HepG2 (cell line): Measurements from ENCODE around the gene CLASRP. TPM values are rescaled to one million over a fixed set of nuclear protein-coding genes. Genes with fewer than 3 reads are reported as not detected.

Source experiments
- ARHGAP35 ChIP-seq: sonication (generic); formaldehyde crosslinking; IDR thresholded peaks from 2 replicates; pipeline ENCODE4 v1.9.0; 2022; ENCODE audit warnings: mild to moderate bottlenecking, inconsistent platforms, moderate library complexity, missing genetic modification reagents, borderline replicate concordance
- HNRNPUL1 ChIP-seq: fragments of 200-400 bp; formaldehyde crosslinking; IDR thresholded peaks from 2 replicates; pipeline ENCODE4 v1.6.1; 2017; ENCODE audit warnings: low read depth, mild to moderate bottlenecking, low read length, moderate library complexity
- NFE2 ChIP-seq: sonication (generic); formaldehyde crosslinking; IDR thresholded peaks from 2 replicates; pipeline ENCODE4 v1.4.0; 2020; ENCODE audit warnings: missing genetic modification reagents
- TCF7 ChIP-seq: sonication (generic); IDR thresholded peaks from 2 replicates; pipeline ENCODE4 v1.6.1; 2016; ENCODE audit warnings: antibody characterized with exemption, low read depth
- ZNF367 ChIP-seq: sonication (generic); formaldehyde crosslinking; IDR thresholded peaks from 2 replicates; pipeline ENCODE4 v1.4.0; 2020; ENCODE audit warnings: missing genetic modification reagents, borderline replicate concordance
- ZNF546 ChIP-seq: sonication (generic); formaldehyde crosslinking; conservative IDR thresholded peaks from 2 replicates; pipeline ENCODE4 v1.8.1; 2023; ENCODE audit warnings: mild to moderate bottlenecking, missing genetic modification reagents
- ZNF720 ChIP-seq: sonication (generic); formaldehyde crosslinking; IDR thresholded peaks from 2 replicates; pipeline ENCODE4 v1.4.0; 2020; ENCODE audit warnings: missing genetic modification reagents
- ZSCAN12 ChIP-seq: sonication (generic); formaldehyde crosslinking; IDR thresholded peaks from 2 replicates; pipeline ENCODE4 v1.9.0; 2021; ENCODE audit warnings: mild to moderate bottlenecking, missing genetic modification reagents
- polyA plus RNA-seq, 8 experiments: library from polyadenylated mRNA; depleted of rRNA in 3 of 8; stranded (reverse) in 7 of 8; unstranded in 1 of 8; fragments of >200 nt; fragmentation: Illumina TruSeq in 4 of 8; extraction: Trizol in 4 of 8; gene quantifications; 2 replicates each; pipeline versions ENCODE4 v1.2.1 to v1.2.3, GENCODE V29; 2011 to 2016; ENCODE audit warnings: low read depth in 4 of 8, missing spikeins in 1 of 8, mixed read lengths in 1 of 8; ENCODE audit not compliant: insufficient read depth in 1 of 8
- total RNA-seq, 5 experiments: library from RNA; depleted of rRNA; stranded (reverse); fragments of >200 nt; fragmentation: Illumina TruSeq; extraction: Trizol; gene quantifications; 2 replicates each; pipeline ENCODE4 v1.2.3, GENCODE V29; 2016; ENCODE audit warnings: low read depth in 1 of 5
- TF ChIP-seq, protein P1 (sequence below): sonication (generic); formaldehyde crosslinking; IDR thresholded peaks from 2 replicates; pipeline ENCODE4 v1.4.0; 2020; ENCODE audit warnings: missing genetic modification reagents
- TF ChIP-seq, protein P2 (sequence below): sonication (generic); formaldehyde crosslinking; IDR thresholded peaks from 2 replicates; pipeline ENCODE4 v1.5.0; 2020; ENCODE audit warnings: missing genetic modification reagents, mild to moderate bottlenecking, borderline replicate concordance
- TF ChIP-seq, protein P3 (sequence below): sonication (generic); formaldehyde crosslinking; IDR thresholded peaks from 2 replicates; pipeline ENCODE4 v1.4.0; 2020; ENCODE audit warnings: missing genetic modification reagents
- TF ChIP-seq, protein P4 (sequence below): sonication (generic); formaldehyde crosslinking; IDR thresholded peaks from 2 replicates; pipeline ENCODE4 v1.4.0; 2020; ENCODE audit warnings: mild to moderate bottlenecking, missing genetic modification reagents
- TF ChIP-seq, protein P5 (sequence below): sonication (generic); formaldehyde crosslinking; IDR thresholded peaks from 2 replicates; pipeline ENCODE4 v1.9.0; 2021; ENCODE audit warnings: mild to moderate bottlenecking, missing genetic modification reagents
- TF ChIP-seq, protein P6 (sequence below): sonication (generic); formaldehyde crosslinking; IDR thresholded peaks from 2 replicates; pipeline ENCODE4 v1.8.0; 2022; ENCODE audit warnings: missing genetic modification reagents, low read depth, mild to moderate bottlenecking, borderline replicate concordance

The CLASRP gene
- total and polyA plus RNA-seq, 2 of the 13 experiments (the other 11 are each of a cell fraction or from before 2014, with no cell fraction given): 32.0 to 51.4 TPM

DNA sequence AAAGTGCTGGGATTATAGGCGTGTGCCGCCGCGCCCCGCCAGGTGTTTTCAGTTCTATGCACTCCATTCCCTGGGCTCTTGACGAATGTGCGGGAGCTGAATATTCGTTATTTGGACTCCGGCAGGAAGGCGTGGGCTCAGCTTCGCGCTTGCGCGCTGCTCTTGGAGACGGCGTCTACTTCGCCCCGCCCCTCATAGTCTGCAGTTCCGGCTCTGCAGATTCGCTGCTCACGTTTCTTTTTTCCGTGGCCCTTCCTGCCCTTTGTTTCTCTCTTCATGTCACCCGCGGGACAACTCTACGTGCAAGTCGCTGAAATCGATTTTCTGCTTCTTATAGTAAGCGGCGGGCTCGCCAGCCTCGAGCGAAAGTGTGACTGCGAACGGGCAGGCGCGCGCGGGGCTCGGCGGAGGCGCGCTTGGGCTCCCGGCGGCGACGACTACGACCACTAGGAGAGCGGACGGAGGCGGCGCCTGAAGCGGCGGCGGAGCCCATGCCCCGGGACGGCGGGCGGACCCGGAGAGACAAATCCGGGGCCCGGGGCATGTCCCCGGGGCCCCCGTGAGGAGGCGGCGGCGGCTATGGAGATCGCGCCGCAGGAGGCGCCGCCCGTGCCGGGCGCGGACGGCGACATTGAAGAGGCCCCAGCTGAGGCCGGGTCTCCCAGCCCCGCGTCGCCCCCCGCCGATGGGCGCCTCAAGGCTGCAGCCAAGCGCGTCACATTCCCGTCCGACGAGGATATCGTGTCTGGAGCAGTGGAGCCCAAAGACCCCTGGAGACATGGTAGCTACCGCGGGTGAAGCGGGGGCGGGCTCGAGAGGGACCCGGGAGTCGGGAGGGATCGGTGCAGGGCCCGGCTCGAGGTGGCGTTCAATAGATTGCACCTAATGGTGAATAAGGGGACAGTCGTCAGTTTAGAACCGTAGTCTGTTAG is 54.2 kb downstream of the CLASRP start, which contains the start of gene PPP1R37 (continued):
- TF ChIP-seq, protein P1, sequence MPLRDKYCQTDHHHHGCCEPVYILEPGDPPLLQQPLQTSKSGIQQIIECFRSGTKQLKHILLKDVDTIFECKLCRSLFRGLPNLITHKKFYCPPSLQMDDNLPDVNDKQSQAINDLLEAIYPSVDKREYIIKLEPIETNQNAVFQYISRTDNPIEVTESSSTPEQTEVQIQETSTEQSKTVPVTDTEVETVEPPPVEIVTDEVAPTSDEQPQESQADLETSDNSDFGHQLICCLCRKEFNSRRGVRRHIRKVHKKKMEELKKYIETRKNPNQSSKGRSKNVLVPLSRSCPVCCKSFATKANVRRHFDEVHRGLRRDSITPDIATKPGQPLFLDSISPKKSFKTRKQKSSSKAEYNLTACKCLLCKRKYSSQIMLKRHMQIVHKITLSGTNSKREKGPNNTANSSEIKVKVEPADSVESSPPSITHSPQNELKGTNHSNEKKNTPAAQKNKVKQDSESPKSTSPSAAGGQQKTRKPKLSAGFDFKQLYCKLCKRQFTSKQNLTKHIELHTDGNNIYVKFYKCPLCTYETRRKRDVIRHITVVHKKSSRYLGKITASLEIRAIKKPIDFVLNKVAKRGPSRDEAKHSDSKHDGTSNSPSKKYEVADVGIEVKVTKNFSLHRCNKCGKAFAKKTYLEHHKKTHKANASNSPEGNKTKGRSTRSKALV (CRISPR knock-in tag): no peak
- TF ChIP-seq ZNF367 (CRISPR knock-in tag): no peak
- TF ChIP-seq, protein P2, sequence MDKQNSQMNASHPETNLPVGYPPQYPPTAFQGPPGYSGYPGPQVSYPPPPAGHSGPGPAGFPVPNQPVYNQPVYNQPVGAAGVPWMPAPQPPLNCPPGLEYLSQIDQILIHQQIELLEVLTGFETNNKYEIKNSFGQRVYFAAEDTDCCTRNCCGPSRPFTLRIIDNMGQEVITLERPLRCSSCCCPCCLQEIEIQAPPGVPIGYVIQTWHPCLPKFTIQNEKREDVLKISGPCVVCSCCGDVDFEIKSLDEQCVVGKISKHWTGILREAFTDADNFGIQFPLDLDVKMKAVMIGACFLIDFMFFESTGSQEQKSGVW (CRISPR knock-in tag): 0 out of 2 replicates have a peak, but pooled peaks have one; percentile 28
- TF ChIP-seq HNRNPUL1: no peak
- no peak for TF ChIP-seq NFE2 (CRISPR knock-in tag)
- no peak for TF ChIP-seq ZNF720 (CRISPR knock-in tag)
- no peak; the same call in 1 of the 2 replicates for TF ChIP-seq ZNF546
- TF ChIP-seq ZSCAN12 (CRISPR knock-in tag): no peak
- TF ChIP-seq, protein P3, sequence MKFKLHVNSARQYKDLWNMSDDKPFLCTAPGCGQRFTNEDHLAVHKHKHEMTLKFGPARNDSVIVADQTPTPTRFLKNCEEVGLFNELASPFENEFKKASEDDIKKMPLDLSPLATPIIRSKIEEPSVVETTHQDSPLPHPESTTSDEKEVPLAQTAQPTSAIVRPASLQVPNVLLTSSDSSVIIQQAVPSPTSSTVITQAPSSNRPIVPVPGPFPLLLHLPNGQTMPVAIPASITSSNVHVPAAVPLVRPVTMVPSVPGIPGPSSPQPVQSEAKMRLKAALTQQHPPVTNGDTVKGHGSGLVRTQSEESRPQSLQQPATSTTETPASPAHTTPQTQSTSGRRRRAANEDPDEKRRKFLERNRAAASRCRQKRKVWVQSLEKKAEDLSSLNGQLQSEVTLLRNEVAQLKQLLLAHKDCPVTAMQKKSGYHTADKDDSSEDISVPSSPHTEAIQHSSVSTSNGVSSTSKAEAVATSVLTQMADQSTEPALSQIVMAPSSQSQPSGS (CRISPR knock-in tag): no peak
- TF ChIP-seq, protein P4, sequence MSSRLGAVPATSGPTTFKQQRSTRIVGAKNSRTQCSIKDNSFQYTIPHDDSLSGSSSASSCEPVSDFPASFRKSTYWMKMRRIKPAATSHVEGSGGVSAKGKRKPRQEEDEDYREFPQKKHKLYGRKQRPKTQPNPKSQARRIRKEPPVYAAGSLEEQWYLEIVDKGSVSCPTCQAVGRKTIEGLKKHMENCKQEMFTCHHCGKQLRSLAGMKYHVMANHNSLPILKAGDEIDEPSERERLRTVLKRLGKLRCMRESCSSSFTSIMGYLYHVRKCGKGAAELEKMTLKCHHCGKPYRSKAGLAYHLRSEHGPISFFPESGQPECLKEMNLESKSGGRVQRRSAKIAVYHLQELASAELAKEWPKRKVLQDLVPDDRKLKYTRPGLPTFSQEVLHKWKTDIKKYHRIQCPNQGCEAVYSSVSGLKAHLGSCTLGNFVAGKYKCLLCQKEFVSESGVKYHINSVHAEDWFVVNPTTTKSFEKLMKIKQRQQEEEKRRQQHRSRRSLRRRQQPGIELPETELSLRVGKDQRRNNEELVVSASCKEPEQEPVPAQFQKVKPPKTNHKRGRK (CRISPR knock-in tag): no peak
- TF ChIP-seq TCF7: no peak
- TF ChIP-seq ARHGAP35 (CRISPR knock-in tag): no peak; the same call in 1 of the 2 replicates
- TF ChIP-seq, protein P5, sequence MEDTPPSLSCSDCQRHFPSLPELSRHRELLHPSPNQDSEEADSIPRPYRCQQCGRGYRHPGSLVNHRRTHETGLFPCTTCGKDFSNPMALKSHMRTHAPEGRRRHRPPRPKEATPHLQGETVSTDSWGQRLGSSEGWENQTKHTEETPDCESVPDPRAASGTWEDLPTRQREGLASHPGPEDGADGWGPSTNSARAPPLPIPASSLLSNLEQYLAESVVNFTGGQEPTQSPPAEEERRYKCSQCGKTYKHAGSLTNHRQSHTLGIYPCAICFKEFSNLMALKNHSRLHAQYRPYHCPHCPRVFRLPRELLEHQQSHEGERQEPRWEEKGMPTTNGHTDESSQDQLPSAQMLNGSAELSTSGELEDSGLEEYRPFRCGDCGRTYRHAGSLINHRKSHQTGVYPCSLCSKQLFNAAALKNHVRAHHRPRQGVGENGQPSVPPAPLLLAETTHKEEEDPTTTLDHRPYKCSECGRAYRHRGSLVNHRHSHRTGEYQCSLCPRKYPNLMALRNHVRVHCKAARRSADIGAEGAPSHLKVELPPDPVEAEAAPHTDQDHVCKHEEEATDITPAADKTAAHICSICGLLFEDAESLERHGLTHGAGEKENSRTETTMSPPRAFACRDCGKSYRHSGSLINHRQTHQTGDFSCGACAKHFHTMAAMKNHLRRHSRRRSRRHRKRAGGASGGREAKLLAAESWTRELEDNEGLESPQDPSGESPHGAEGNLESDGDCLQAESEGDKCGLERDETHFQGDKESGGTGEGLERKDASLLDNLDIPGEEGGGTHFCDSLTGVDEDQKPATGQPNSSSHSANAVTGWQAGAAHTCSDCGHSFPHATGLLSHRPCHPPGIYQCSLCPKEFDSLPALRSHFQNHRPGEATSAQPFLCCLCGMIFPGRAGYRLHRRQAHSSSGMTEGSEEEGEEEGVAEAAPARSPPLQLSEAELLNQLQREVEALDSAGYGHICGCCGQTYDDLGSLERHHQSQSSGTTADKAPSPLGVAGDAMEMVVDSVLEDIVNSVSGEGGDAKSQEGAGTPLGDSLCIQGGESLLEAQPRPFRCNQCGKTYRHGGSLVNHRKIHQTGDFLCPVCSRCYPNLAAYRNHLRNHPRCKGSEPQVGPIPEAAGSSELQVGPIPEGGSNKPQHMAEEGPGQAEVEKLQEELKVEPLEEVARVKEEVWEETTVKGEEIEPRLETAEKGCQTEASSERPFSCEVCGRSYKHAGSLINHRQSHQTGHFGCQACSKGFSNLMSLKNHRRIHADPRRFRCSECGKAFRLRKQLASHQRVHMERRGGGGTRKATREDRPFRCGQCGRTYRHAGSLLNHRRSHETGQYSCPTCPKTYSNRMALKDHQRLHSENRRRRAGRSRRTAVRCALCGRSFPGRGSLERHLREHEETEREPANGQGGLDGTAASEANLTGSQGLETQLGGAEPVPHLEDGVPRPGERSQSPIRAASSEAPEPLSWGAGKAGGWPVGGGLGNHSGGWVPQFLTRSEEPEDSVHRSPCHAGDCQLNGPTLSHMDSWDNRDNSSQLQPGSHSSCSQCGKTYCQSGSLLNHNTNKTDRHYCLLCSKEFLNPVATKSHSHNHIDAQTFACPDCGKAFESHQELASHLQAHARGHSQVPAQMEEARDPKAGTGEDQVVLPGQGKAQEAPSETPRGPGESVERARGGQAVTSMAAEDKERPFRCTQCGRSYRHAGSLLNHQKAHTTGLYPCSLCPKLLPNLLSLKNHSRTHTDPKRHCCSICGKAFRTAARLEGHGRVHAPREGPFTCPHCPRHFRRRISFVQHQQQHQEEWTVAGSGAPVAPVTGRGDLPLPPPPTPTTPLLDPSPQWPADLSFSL (CRISPR knock-in tag): no peak
- TF ChIP-seq, protein P6, sequence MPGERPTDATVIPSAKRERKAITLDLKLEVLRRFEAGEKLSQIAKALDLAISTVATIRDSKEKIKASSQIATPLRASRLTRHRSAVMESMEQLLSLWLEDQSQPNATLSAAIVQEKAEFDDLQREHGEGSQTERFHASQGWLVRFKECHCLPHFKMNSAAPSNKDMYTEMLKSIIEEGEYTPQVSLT (CRISPR knock-in tag): no peak
